ENCODE measurements around the gene NOXO1.
"Not testable (repeated sequence)": the region's sequence is repeated elsewhere in the genome, so short reads cannot be mapped to it uniquely, and the experiment has no call there.

NOXO1 gene

GRCh38 chr16:1942047-1942809 lies 39.0 kb downstream of the NOXO1 start:
- no peak for DNase-seq (ENCODE audit: low read depth, low spot score)

DNA sequence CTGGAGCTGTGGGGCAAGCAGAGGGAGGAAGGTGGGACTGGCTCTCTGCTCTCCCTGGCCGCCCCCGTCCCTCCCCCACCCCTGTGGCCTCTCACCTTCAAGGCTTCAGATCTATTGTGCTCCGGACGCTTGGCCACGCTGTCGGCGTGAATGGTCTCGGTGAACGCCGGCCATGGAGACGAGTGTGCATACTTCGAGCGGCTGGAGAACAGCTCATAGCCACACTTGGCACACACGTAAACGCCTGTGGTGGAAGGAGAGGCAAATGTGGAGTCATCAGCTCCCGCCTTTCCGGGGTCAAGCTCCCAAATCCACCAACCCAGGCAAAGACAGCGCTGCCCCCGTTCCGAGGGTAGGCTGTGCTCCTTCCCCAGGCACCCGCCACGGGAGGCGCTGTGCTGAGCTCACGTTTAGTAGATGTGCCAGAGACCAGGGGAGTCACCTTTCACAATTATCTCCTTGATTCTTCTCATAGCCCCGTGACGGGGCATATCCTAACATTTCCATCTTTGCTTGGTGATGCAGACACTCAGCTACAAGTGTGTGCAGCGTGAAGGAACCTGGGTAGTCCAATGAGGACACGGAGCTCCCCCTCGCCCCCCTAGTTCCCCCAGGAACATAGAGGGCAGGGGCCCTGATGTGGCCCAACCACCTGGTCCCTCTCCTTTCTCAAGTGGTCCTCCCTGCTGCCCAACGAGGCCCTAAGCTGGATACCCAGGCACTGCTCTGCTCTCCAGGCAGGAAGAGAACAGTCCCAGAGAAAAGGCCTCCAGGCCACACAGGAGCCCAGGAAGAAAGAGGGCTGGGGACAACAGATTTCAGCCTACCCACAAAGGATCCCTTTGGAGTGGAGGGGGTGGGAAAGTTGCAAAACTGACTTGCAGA lies 39.9 kb downstream of the NOXO1 start:
- DNase-seq (ENCODE audit: low read depth, low spot score), result no peak

- DNase-seq (ENCODE audit: low read depth, low spot score), result no peak
These were observed 40.8 kb downstream of the NOXO1 start for GRCh38 chr16:1940273-1941161.

DNA sequence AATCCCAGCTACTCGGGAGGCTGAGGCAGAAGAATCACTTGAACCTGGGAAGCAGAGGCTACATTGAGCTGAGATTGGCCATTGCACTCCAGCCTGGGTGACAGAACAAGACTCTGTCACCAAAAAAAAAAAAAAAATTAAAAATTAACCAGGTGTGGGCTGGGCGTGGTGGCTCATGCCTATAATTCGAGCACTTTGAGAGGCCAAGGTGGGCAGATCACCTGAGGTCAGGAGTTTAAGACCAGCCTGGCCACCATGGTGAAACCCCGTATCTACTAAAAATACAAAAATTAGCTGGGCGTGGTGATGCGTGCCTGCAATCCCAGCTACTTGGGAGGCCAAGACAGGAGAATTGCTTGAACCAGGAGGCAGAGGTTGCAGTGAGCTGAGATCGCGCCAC lies 41.4 kb downstream of the NOXO1 start:
- DNase-seq (ENCODE audit: low read depth, low spot score), result not testable (repeated sequence)

GRCh38 chr16:1938910-1939309 lies 42.4 kb downstream of the NOXO1 start:
- no peak for DNase-seq (ENCODE audit: low read depth, low spot score)

DNA sequence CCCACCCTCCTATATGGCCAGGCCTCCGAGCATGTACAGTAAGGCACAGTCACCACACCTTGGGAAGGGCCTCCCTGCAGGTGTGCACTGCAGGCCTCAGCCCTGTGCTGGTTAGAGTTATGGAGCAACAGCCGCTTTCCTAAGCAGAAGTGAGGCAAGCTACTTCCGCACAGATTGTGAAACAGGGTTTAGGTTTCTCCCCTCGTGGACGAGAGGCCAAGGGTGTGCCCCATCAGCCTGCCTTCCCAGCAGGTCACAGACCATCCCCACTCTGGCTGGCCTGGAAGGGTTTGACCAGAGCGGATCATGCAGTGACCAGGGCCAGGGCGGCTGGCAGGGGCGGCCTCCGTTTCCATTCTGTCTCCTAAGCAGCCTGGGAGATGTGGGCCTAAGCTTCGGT lies 43.0 kb downstream of the NOXO1 start:
- no peak for DNase-seq (ENCODE audit: low read depth, low spot score)

- DNase-seq (ENCODE audit: low read depth, low spot score), result no peak
These were observed 44.3 kb downstream of the NOXO1 start for GRCh38 chr16:1936945-1937479.

GRCh38 chr16:1933097-1933661 lies 48.1 kb downstream of the NOXO1 start:
- DNase-seq (ENCODE audit: low read depth, low spot score), result no peak

DNA sequence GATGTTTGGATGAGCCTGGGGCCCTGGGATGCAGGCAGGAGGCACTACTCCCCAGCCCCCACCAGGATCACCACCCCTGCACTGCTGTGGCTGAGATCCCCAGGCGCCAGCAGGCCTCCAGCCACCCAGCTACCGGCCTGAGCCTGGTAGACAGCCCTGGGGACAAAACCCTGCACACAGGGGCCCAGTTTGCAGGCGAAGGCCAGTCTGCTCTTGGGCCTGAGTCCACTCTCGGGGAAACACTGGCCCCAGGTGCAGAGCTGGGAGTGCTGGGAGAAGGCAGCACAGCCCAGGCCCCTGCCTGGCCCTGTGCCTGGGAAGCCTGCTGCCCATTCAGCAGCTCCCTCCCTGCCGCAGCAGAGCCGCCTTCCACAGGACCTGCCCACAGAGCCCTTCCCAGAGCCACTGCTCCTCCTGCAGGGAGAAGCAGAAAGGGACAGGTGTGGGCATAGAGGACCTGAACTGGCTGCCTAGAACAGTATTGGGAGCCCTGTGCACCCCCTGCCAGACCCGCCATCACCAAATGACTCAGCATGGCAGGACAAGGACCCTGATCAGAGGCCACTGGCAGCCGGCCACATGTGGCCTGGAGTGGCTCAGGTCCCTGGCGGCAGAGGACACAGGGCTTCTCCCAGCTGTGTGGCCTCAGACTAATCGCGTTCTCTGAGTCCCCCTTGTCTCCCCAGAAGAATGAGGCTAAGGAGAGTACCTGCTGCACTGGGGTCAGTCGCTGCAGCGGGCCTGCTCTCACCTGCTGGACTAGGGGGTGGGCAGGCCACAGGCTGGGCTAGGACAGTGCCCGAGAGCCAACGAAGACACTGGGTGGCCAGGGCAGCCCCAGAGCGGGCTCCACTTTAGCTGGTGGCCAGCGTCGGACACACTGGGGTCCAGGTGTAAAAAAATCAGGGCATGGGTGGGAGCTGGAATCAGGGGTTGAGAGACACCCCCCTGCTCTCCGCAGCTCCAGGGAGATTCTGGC lies 48.9 kb downstream of the NOXO1 start:
- no peak for DNase-seq (ENCODE audit: low read depth, low spot score)

DNA sequence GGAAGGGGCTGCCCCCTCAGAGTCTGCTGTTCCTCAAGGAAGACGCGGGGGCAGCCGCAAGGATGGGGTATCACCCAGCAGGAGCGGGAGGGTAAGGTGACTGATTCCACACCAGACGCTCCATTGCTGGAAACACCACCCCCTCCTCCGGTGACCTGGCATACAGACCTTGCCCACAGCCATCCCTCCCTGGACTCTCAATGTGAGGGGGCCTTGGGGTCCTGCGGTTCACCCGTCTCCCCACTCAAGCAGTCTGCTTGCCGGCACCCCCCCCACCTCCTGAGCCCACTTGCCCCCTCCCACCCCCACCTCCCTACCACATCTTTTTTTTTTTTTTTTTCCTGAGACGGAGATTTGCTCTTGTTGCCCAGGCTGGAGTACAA lies 50.9 kb downstream of the NOXO1 start:
- DNase-seq (ENCODE audit: low read depth, low spot score), result no peak

GRCh38 chr16:1929578-1930337 lies 51.5 kb downstream of the NOXO1 start:
- DNase-seq (ENCODE audit: low read depth, low spot score), result no peak

DNA sequence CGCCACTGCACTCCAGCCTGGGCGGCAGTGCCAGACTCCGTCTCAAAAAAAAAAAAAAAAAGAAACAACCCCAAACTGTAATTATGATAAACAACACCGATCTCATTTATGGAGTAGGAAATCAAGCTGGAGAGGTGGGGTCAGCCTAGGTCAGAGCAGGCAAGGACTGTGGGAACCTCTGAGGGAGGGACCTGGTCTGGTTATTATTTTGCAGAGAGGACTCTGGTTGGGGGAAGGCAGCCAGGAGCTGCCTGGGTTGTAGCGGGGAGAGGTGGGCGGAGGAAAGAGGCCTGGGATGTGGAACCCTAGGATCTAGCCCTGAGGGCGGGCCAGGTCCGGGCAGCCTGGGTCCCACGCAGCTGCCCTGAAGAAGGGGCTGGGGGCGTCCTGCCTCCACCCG lies 52.2 kb downstream of the NOXO1 start:
- no peak for DNase-seq (ENCODE audit: low read depth, low spot score)

Measured in brain pericyte (primary cell).